ENCODE measurements around the gene STOML1.

- TF ChIP-seq TAF1 (IDR thresholded peaks at IDR 0.05; ENCODE audit: borderline replicate concordance, low read depth, low read length) = no peak
- TF ChIP-seq POLR2A (IDR thresholded peaks at IDR 0.05; ENCODE audit: low read depth, low read length) = no peak
These were observed 10.3 kb downstream of the STOML1 start for GRCh38 chr15:73981761-73982221.

Data from GM12892 (cell line).